Measurements from ENCODE around the gene KLHL21. TPM values are rescaled to one million over a fixed set of nuclear protein-coding genes. Genes with fewer than 3 reads are reported as not detected.
"Not testable (repeated sequence)": the region's sequence is repeated elsewhere in the genome, so short reads cannot be mapped to it uniquely, and the experiment has no call there.

Gene KLHL21
- total and polyA plus RNA-seq, 11 donors, result 28.6 to 179 (median 65.4) TPM

- DNase-seq (peak in 1 of 5 donors; percentile 13), ATAC-seq (no peak)
- Histone ChIP-seq H3K36me3 (no peaks in the 10 kb centered on the region), H3K4me3 (no peak overlapping the region), H3K27ac (no peak overlapping the region), H3K27me3 (no peaks in the 10 kb centered on the region), H3K4me1 (peaks cover 0 to 2% (median 0%) of the 10 kb centered on the region in 12 donors), H3K9me3 (no peaks in the 10 kb centered on the region)
- TF ChIP-seq, protein P1, sequence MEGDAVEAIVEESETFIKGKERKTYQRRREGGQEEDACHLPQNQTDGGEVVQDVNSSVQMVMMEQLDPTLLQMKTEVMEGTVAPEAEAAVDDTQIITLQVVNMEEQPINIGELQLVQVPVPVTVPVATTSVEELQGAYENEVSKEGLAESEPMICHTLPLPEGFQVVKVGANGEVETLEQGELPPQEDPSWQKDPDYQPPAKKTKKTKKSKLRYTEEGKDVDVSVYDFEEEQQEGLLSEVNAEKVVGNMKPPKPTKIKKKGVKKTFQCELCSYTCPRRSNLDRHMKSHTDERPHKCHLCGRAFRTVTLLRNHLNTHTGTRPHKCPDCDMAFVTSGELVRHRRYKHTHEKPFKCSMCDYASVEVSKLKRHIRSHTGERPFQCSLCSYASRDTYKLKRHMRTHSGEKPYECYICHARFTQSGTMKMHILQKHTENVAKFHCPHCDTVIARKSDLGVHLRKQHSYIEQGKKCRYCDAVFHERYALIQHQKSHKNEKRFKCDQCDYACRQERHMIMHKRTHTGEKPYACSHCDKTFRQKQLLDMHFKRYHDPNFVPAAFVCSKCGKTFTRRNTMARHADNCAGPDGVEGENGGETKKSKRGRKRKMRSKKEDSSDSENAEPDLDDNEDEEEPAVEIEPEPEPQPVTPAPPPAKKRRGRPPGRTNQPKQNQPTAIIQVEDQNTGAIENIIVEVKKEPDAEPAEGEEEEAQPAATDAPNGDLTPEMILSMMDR (IDR thresholded peaks at IDR 0.05), result no peak
- TF ChIP-seq POLR2A (IDR thresholded peaks at IDR 0.05), result no peak
- intact Hi-C loops (cut with DNase I), result no loop called here
- WGBS, 4 donors, result 69 to 74% (median 72%) methylated on average over 9 of the region's 9 CpGs
These were observed 42.4 kb downstream of the KLHL21 start for GRCh38 chr1:6560267-6560666.

- WGBS, 4 donors, result 88 to 94% (median 92%) methylated on average over 11 of the region's 11 CpGs
- peak in 1 of 5 donors; percentile 16 for DNase-seq
- not testable (repeated sequence) for H3K4me3 ChIP-seq, H3K27me3 ChIP-seq, ATAC-seq, H3K9me3 ChIP-seq, H3K36me3 ChIP-seq, H3K4me1 ChIP-seq, H3K27ac ChIP-seq
- intact Hi-C loops (cut with DNase I), result loop anchor here in 5 of 10 donors (5.0 to 10.0 kb wide), 5 partner anchors 63 to 88 kb away; partner anchors contain the start of gene THAP3 (in 1 of the 5)
These were observed 43.5 kb downstream of the KLHL21 start for GRCh38 chr1:6559161-6559560.

- TF ChIP-seq POLR2A (IDR thresholded peaks at IDR 0.05), result no peak
- TF ChIP-seq, protein P1 (IDR thresholded peaks at IDR 0.05), result no peak
- H3K27ac ChIP-seq, result no peak overlapping the region
- 80 to 90% (median 83%) methylated on average over 1 of the region's 1 CpG for WGBS, 4 donors
- no peaks in the 10 kb centered on the region for H3K36me3 ChIP-seq
- no peaks in the 10 kb centered on the region for H3K27me3 ChIP-seq
- DNase-seq, result no peak
- no peak overlapping the region for H3K4me3 ChIP-seq
- intact Hi-C loops (cut with DNase I), result loop anchor here in 5 of 10 donors (5.0 to 10.0 kb wide), 5 partner anchors 65 to 90 kb away; partner anchors contain the start of gene THAP3 (in 1 of the 5)
- peaks cover 4 to 22% (median 16%) of the 10 kb centered on the region in 12 donors for H3K4me1 ChIP-seq
- no peak for ATAC-seq
- no peaks in the 10 kb centered on the region for H3K9me3 ChIP-seq
These were observed 45.1 kb downstream of the KLHL21 start for GRCh38 chr1:6557597-6557996.

GRCh38 chr1:6554907-6555778 lies 47.5 kb downstream of the KLHL21 start, which contains the start of gene TAS1R1:
TSS of gene TAS1R1 (plus strand) at chr1:6555307. CDS start at chr1:6555374, 67 bp downstream.
- 73 to 79% (median 77%) methylated on average over 19 of the region's 19 CpGs for WGBS, 4 donors
- intact Hi-C loops (cut with DNase I), result loop anchor here in 8 of 10 donors (1.0 to 10.0 kb wide), 12 partner anchors 24 to 92 kb away; partner anchors contain the start of genes KLHL21 (in 1 of the 8), THAP3 (in 1 of the 8) and ZBTB48 (in 1 of the 8)
- ATAC-seq (peak in 2 of 4 donors; percentile 15 to 28), DNase-seq (peak in 3 of 5 donors; percentile 48 to 61 (median 52))
- peak within 1 kb of the TSS; percentile 70 to 90 (median 82) for H3K27ac ChIP-seq
- no peaks in the 10 kb centered on the region for H3K9me3 ChIP-seq
- H3K36me3 ChIP-seq, result peaks cover 0 to 15% (median 9%) of the 10 kb centered on the region in 9 donors
- H3K4me3 ChIP-seq, result peak within 1 kb of the TSS; percentile 88 to 100 (median 96)
- no peaks in the 10 kb centered on the region for H3K27me3 ChIP-seq
- H3K4me1 ChIP-seq, result peaks cover 4 to 24% (median 19%) of the 10 kb centered on the region in 12 donors
- TF ChIP-seq, protein P1 (IDR thresholded peaks at IDR 0.05), result no peak
- TF ChIP-seq POLR2A (IDR thresholded peaks at IDR 0.05), result no peak

All from heart left ventricle (tissue), 16 donors.